Fibroblast of villous mesenchyme (primary cell): ENCODE data around the gene PDIA4. TPM values are rescaled to one million over a fixed set of nuclear protein-coding genes. Genes with fewer than 3 reads are reported as not detected.
"Not testable (repeated sequence)": the region's sequence is repeated elsewhere in the genome, so short reads cannot be mapped to it uniquely, and the experiment has no call there.

Experiments
- DNase-seq: peaks from one replicate; pipeline ENCODE4 v3.0.0-alpha.2; 2010; ENCODE audit warnings: low read depth
- H3K4me3 ChIP-seq: 2 replicates; pipeline ENCODE4 v1.5.1; 2011; ENCODE audit warnings: low read depth, mild to moderate bottlenecking, low read length
- total RNA-seq: library from RNA; depleted of rRNA; stranded (reverse); fragments of >200 nt; gene quantifications from 2 replicates; pipeline ENCODE4 v1.2.3, GENCODE V29; 2012
- TF ChIP-seq, protein P1 (sequence below): IDR thresholded peaks from 2 replicates; pipeline ENCODE4 v1.5.1; 2012; ENCODE audit warnings: low read depth, mild to moderate bottlenecking, low read length; ENCODE audit not compliant: insufficient read depth

Gene PDIA4
- total RNA-seq, 1 donor: 358 TPM

DNA sequence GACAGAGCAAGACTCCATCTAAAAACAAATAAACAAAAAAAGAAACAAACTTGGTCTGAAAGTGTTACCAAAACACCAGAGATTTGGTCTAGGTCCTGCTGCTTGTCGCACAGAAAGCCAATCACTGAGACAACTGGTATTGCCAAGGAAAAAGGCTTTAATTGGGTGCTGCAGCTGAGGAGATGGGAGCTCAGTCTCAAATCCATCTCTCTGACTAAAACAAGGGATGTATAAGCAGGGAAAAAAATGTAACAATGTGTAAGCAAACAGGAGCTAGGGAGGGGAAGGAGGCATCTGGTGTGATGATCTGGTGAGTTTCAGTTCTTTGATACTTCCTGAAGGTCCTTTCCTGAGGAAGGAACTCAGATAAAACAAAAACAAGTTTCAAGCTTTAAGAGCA lies 8.4 kb upstream of the PDIA4 start:
- no peak overlapping the region for H3K4me3 ChIP-seq
- TF ChIP-seq, protein P1, sequence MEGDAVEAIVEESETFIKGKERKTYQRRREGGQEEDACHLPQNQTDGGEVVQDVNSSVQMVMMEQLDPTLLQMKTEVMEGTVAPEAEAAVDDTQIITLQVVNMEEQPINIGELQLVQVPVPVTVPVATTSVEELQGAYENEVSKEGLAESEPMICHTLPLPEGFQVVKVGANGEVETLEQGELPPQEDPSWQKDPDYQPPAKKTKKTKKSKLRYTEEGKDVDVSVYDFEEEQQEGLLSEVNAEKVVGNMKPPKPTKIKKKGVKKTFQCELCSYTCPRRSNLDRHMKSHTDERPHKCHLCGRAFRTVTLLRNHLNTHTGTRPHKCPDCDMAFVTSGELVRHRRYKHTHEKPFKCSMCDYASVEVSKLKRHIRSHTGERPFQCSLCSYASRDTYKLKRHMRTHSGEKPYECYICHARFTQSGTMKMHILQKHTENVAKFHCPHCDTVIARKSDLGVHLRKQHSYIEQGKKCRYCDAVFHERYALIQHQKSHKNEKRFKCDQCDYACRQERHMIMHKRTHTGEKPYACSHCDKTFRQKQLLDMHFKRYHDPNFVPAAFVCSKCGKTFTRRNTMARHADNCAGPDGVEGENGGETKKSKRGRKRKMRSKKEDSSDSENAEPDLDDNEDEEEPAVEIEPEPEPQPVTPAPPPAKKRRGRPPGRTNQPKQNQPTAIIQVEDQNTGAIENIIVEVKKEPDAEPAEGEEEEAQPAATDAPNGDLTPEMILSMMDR: no peak
- DNase-seq: no peak

DNA sequence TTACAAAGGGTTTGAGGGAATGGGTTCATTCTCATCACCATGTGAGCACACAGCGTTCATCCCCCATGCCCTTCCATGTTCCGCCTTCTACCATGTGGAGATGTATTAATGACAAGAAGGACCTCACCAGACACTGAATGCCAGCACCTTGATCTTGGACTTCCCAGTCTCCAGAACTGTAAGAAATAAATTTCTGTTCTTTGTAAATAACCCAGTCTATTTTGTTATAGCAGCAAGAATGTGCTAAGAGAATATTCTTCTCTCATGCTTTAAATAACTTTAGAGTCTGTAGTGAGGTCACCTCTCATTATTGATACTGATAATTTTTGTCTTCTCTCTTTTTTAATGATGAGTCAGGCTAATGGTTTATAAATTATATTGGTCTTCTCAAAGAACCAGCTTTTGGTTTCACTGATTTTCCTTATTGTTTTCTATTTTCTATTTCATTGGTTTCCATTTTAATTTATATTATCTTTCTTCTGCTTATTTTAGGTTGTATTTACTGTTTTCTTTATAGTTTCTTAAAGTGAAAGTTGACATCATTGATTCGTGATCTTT lies 3.1 kb upstream of the PDIA4 start:
- no peak for DNase-seq
- TF ChIP-seq, protein P1: no peak
- no peak overlapping the region for H3K4me3 ChIP-seq

DNA sequence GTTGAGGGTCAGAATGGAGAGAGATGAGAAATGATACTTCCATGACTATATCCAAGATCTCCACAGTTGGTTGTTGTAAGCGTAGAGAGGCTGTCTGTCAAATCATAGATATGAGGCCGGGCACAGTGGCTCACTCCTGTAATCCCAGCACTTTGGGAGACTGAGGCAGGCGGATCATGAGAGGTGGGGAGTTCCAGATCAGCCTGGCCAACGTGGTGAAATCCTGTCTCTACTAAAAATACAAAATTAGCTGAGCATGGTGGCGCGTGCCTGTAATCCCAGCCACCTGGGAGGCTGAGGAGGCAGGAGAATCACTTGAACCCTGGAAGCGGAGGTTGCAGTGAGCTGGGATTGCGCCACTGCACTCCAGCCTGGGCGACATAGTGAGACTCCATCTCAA lies 2.1 kb upstream of the PDIA4 start:
- H3K4me3 ChIP-seq, DNase-seq: not testable (repeated sequence)

DNA sequence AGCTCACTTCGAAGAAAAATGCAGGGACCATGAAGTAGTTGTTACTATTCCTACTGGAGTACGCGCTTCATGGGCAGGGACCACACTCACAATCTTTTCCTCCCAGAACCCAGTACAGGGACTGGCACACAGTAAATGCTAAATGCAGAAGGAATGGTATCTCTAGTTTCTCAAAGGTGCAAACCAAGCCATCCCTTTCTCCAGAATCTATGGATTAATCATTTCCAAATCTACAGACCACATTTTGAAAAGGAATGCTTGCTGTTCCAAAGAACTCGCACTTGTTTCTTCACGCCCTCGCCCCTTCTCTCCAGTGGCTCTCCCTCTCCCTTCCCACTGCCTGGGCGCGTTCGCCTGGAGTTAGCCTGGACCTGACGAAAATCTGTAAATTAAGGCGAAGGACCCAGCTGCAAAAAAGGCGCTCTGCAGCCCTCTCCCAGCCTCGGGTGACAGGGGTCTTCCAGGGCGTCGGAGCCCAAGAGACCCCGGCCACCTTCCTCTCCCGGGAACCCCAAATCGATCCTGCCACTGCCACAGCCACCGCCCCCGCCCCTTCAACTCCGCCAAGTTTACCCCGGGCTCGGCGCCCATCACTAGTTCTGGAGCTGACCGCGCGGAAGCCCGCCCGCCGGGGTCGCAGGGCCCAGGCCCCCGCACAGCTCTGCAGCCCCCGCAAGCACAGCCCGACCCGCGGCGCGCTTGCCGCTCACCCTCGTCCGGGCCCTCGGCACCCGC lies 527 bp downstream of the PDIA4 start:
- peak overlapping the region; percentile 88 for H3K4me3 ChIP-seq
- TF ChIP-seq, protein P1: no peak
- peak; percentile 32 for DNase-seq

DNA sequence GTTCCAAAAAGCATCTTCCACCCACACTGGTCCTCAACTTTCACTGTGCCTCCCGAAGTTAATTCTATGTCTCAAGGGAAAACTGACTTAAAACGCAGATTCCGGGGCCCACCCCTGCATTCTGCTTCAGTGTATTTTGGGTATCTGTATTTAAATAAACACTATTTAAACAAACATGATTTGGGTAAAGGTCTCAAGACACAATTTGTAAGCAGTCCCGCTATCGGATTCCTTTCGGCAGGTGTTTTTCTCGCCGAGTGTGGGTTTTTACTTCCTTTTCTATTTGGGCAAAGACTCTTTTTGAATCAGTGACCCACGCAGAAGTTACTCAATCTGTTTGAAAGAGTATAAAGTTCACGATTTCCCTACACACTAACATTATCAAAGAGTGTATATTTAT lies 1.2 kb downstream of the PDIA4 start:
- TF ChIP-seq, protein P1: no peak
- peak overlapping the region; percentile 88 for H3K4me3 ChIP-seq
- DNase-seq: no peak

DNA sequence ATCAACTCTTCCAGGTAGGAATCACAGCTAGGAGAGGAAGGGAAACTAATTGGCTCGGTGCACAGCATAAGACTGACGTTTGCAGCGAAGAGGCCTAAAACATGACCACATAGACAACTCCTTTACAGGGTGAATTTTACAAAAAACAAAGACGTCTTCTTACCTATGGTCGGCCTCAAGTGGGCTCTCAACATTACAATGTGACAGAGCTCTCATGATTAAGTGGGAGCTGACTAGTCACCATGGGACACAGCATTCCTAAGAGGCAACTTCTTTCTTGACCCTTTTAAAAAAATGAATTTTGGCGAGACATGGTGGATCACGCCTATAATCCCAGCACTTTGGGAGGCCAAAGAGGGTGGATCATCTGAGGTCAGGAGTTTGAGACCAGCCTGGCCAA lies 4.6 kb downstream of the PDIA4 start:
- TF ChIP-seq, protein P1: no peak
- H3K4me3 ChIP-seq: no peak overlapping the region
- no peak for DNase-seq

- no peak for DNase-seq
- TF ChIP-seq, protein P1: no peak
- no peak overlapping the region for H3K4me3 ChIP-seq
Observed at GRCh38 chr7:149022756-149023360, 5.4 kb downstream of the PDIA4 start.
